Tracheal epithelial cell (primary cell): ENCODE data around the gene SFTA2. TPM values are rescaled to one million over a fixed set of nuclear protein-coding genes. Genes with fewer than 3 reads are reported as not detected.

Source experiments
- total RNA-seq: library from RNA; depleted of rRNA; stranded (reverse); fragments of >200 nt; gene quantifications from 2 replicates; pipeline ENCODE4 v1.2.1, GENCODE V29; 2014

Gene SFTA2
- 2.7 TPM in 1 of 2 replicates, not detected in the other for total RNA-seq

DNA sequence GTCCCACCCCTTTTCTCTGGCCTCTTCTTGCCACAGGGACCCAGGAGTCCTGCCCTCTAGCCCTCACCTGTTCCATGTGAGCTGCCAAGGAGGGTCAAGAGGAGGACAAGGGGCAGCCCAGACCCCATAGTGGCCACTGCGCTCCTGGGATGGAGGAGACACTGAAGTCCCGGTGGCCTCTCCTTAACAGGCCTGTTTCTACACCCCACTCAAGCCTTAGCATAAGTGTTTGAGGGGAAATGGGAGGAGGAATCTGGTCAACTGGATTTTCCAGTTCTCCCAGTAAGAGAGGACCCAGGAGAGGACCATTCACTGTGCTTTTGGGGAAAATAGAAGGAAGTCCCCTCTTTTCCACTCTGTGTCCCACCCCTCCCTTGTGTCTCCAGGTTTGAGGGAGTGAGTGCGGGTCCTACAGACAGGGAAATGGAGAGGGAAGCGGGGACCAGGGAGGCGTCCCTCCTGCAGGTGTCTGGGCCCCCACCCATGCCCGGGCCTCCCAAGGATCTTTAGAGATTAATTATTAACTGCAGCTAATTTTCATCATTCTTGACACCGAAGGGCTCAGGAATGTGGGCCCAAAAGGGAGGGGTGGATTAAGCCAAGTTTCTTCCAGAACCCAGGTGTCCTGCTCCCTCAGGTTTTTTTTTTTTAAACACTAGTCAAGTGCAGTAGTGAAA is at the start of gene SFTA2:
Gene SFTA2, minus strand, starts transcription at position 202 of the 677 bp plus-strand sequence. Its CDS starts 74 bp downstream, at position 128.

DNA sequence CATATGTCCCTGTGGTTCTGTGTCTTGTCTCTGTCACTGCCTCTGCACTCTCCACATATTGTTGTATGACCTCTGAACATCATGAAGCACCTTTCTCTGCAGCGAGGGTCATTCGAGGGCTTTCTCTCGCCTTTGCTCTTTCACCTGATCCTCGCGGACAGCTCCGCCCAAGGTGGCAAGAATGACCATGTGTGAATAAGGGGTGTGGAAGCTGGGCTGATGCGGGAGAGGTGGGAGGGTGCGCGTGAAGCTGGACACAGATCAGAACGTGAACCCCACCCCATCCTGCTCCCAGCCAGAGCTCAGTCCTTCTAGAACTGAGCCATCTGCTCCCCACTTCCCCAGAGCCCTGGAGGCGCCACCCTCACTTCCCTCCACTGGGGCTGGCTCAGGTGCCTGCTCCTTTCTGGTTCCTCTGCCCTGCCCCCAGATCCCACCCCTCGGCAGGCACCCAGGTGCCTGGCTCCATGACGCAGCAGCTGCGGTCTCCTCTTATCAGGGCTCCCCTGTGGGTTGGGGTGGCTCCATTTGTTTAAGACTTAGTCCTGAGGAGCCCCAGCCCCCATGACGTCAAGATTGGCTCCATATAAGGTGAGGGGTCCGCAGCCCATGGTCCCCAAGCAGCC is 8.5 kb upstream of the SFTA2 start, which contains the start of gene MUCL3:
Gene MUCL3, plus strand, starts transcription at position 613 of the 626 bp plus-strand sequence. CDS start 27 bp downstream, outside the sequence.

DNA sequence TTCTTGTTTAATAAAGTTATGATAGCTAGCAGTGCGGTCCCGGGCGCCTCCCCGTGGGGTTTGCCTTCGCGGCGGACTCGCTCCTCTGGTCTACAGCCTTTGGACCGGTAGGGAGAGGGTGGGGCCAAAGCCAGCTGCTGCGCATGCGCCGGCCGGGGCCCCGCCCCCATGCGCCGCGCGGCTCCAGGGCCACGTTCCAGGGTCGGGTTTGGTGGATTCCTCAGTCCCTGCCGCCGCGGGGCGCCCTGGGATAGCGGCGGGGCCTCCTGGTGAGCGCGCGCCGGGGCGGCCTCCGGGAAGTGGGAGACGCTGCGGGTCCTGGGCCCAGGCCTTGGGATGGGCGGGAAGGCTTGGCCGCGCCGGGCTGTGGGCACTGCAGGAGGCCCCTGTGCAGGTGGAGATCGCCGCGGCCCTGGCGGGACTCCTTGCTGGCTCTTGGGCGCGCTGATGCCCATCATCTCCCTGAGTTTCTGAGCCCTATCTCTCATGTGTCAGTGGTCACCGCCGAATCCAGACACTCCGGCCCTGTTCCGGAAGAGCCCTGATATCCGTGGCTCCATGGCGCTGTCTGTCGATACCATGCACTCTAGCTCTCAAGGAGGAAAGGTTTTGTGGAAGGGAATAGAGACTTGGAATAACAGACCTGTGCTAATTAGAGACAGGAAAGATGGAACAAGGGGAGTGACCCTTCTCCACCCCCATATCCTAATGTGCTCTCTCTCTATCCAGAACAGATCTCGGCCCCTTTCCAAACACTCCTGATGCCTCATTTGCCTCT is 17.7 kb downstream of the SFTA2 start, which contains the start of gene VARS2:
Gene VARS2, plus strand, starts transcription at position 163 of the 778 bp plus-strand sequence. Its CDS starts 599 bp downstream, at position 762.

DNA sequence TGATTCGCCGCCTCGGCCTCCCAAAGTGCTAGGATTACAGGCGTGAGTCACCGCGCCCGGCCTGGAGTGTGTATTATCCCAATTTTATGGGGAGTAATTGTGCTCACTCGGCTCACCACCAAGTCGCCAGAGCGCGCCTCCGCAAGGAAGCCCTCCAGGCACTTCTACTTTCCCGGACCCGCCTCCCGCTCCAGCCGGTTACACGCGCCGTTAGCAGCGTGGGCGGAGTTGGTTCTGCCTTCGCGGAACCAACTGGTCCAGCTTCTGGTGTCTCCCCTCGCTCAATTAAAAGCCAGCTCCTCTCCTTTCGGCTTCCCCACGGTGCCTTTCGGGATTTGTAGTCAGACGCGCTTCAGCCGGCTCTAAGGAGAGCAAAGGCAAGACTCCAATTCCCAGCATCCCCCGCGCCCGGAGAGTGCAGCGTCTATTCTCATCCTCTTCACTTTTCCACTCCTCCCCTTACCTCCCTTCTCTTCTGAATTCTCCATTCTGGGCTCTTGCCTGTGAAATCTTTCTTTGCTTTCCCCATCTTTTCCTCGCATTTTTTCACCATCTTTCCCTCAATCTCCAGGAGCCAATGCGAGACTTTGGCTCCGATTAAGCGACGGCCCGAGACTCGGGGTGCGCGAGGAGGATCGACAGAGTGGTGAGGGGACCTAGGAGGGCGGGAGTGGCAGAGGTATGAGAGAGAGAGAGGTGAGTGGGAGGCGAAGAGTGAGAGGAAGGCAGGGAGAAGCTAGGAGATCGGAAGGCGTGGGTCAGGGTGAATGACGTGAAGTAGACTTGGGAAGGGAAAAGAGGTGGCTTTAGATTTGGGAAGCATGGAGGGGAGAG is 24.0 kb downstream of the SFTA2 start, which contains the start of gene GTF2H4:
Gene GTF2H4, plus strand, starts transcription at position 450 of the 834 bp plus-strand sequence.

DNA sequence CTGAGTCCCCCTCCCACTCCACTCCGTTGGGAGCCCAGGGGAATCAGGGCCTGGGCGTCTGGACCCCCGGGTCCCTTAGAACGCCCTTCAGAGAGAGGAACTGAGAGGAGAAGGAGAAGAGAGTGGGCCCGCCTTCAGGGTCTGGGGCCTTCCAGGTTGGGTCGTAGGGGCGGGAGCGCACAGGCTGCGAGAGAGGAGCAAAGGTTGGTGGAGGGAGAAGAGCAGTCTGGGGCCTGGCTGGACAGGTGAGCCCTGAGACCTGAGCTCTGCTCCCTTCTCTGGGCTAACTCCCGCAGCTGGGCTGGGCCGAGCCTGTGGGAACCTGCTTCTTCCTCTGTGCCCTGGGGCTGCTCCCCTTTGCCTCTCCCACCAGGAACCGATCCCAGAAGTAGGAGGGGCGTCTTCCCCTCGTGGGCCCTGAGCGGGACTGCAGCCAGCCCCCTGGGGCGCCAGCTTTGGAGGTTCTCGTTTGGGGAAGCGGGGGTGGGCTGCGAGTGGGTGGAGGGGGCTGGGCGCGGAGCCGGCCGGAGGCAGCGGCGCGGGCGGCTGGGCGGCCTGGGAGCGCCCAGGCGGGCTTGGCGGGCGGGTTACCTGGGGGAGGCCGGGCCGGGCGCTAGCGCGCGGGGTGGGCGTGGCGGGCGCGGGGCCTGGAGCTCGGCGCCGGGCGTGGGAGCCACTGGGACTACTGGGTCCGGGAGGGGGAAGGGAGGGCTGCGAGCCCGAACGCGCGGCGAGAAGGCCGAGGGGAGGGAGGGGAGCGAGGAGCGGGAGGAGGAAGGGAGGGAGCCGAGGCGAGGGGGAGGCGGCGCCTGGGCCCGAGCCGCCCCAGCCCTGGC is 48.1 kb downstream of the SFTA2 start, which contains the start of gene DDR1:
Gene DDR1, plus strand, starts transcription at position 835 of the 836 bp plus-strand sequence. CDS start 4,211 bp downstream, outside the sequence.

Other genes starting within 250 kb of the SFTA2 start
- 22.2 and 44.1 TPM in 2 replicates for gene PPP1R18, start 245.5 kb downstream of the SFTA2 start, total RNA-seq
- 0.85 and 1.7 TPM in 2 replicates for gene NRM, start 241.2 kb downstream of the SFTA2 start, total RNA-seq
- gene MDC1, start 214.9 kb downstream of the SFTA2 start, total RNA-seq: 1.7 and 2.4 TPM in 2 replicates
- 153 and 214 TPM in 2 replicates for gene TUBB, start 211.8 kb downstream of the SFTA2 start, total RNA-seq
- 19.0 and 33.7 TPM in 2 replicates for gene FLOT1, start 189.5 kb downstream of the SFTA2 start, total RNA-seq
- 211 and 248 TPM in 2 replicates for gene IER3, start 187.6 kb downstream of the SFTA2 start, total RNA-seq
- gene DDR1, start 47.7 kb downstream of the SFTA2 start, total RNA-seq: 195 and 363 TPM in 2 replicates
- 12.3 and 13.4 TPM in 2 replicates for gene GTF2H4, start 24.0 kb downstream of the SFTA2 start, total RNA-seq
- 21.7 and 46.3 TPM in 2 replicates for gene VARS2, start 17.9 kb downstream of the SFTA2 start, total RNA-seq
- under 0.01 TPM in 1 of 2 replicates, not detected in the other for gene MUCL3, start 8.8 kb upstream of the SFTA2 start, total RNA-seq
- under 0.01 and 0.21 TPM in 2 replicates for gene MUC21, start 51.5 kb upstream of the SFTA2 start, total RNA-seq
- not detected in 2 replicates for gene MUC22, start 78.3 kb upstream of the SFTA2 start, total RNA-seq
- gene C6orf15, start 180.4 kb upstream of the SFTA2 start, total RNA-seq: 1.2 TPM in 1 of 2 replicates, not detected in the other
- gene PSORS1C1, start 182.6 kb upstream of the SFTA2 start, total RNA-seq: 0.43 and 1.7 TPM in 2 replicates
- gene CDSN, start 188.3 kb upstream of the SFTA2 start, total RNA-seq: 0.24 TPM in 1 of 2 replicates, not detected in the other
- gene PSORS1C2, start 206.9 kb upstream of the SFTA2 start, total RNA-seq: not detected in 2 replicates
- gene CCHCR1, start 225.6 kb upstream of the SFTA2 start, total RNA-seq: 11.5 and 18.3 TPM in 2 replicates
- 3.0 and 6.0 TPM in 2 replicates for gene TCF19, start 226.4 kb upstream of the SFTA2 start, total RNA-seq
- 0.21 and 1.2 TPM in 2 replicates for gene POU5F1, start 238.5 kb upstream of the SFTA2 start, total RNA-seq